Panc1 (cell line): ENCODE measurements around the gene FAM163A. TPM values are rescaled to one million over a fixed set of nuclear protein-coding genes. Genes with fewer than 3 reads are reported as not detected.

Source experiments
- ATAC-seq: fragments of 200-7000 bp; cut with Tn5 transposase; 2 replicates; pipeline ENCODE4 v1.9.1; 2020; ENCODE audit warnings: mild to moderate bottlenecking, moderate library complexity
- BruUV-seq: library from RNA; stranded (reverse); fragments of 400-500 nt; replicated peaks from 2 replicates; lab custom pipeline; 2021; lab: Mats Ljungman, UMichigan
- CTCF ChIA-PET: fragments of 300-600 bp; sonication (Branson Sonifier 250); formaldehyde crosslinking; loops from one replicate; lab custom pipeline; 2022; ENCODE audit warnings: antibody characterized with exemption; lab: Charles Lee
- POLR2A ChIA-PET: fragments of 300-600 bp; sonication (Branson Sonifier 250); formaldehyde crosslinking; loops from one replicate; lab custom pipeline; 2022; ENCODE audit warnings: antibody characterized with exemption; lab: Charles Lee
- DNase-seq: peaks from one replicate; pipeline ENCODE4 v3.0.0-alpha.2; 2010; ENCODE audit warnings: low read depth, low spot score
- H3K27ac ChIP-seq: 2 replicates; pipeline ENCODE4 v1.5.1; 2011; ENCODE audit warnings: mild to moderate bottlenecking, low read length, inconsistent platforms
- H3K27me3 ChIP-seq: fragments of 200-500 bp; sonication (Bioruptor generic); 2 replicates; pipeline ENCODE4 v1.6.0; 2014; ENCODE audit warnings: low read length, inconsistent platforms; ENCODE audit not compliant: control insufficient read depth, insufficient read depth
- H3K36me3 ChIP-seq: fragments of 200-500 bp; sonication (Bioruptor generic); 2 replicates; pipeline ENCODE4 v1.5.1; 2014; ENCODE audit warnings: inconsistent platforms, mild to moderate bottlenecking, low read length, moderate library complexity; ENCODE audit not compliant: control insufficient read depth, insufficient read depth
- H3K4me1 ChIP-seq: 2 replicates; pipeline ENCODE4 v1.5.1; 2011; ENCODE audit warnings: inconsistent platforms, mild to moderate bottlenecking, low read length, moderate library complexity; ENCODE audit not compliant: control insufficient read depth, insufficient read depth
- H3K4me3 ChIP-seq, 2 experiments: 2 replicates each; pipeline ENCODE4 v1.5.1; 2011 to 2012; ENCODE audit warnings: low read depth in 2 of 2, low read length in 2 of 2, mild to moderate bottlenecking in 2 of 2, inconsistent platforms in 1 of 2, moderate library complexity in 1 of 2
- H3K9me3 ChIP-seq: fragments of 200-500 bp; sonication (Bioruptor generic); 2 replicates; pipeline ENCODE4 v1.5.1; 2014; ENCODE audit warnings: low read depth, mild to moderate bottlenecking, inconsistent platforms, low read length, moderate library complexity; ENCODE audit not compliant: control insufficient read depth, insufficient read depth
- CTCF ChIP-seq: fragments of 450-650 bp; IDR thresholded peaks from 2 replicates; pipeline ENCODE4 v1.5.1; 2017; ENCODE audit warnings: mild to moderate bottlenecking
- POLR2AphosphoS5 ChIP-seq: IDR thresholded peaks from 2 replicates; pipeline ENCODE4 v1.6.1; 2012; ENCODE audit warnings: mild to moderate bottlenecking, low read depth, low read length, moderate library complexity
- REST ChIP-seq, 2 experiments: IDR thresholded peaks; 2 replicates each; pipeline ENCODE4 v1.6.1; 2011 to 2012; ENCODE audit warnings: low read depth in 2 of 2, control low read depth in 1 of 2, low read length in 1 of 2, mild to moderate bottlenecking in 1 of 2, moderate library complexity in 1 of 2; ENCODE audit not compliant: insufficient read depth in 1 of 2
- SIN3A ChIP-seq: IDR thresholded peaks from 2 replicates; pipeline ENCODE4 v1.6.1; 2012; ENCODE audit warnings: low read depth, mild to moderate bottlenecking, low read length, moderate library complexity, borderline replicate concordance; ENCODE audit not compliant: insufficient read depth
- TCF7L2 ChIP-seq: IDR thresholded peaks from 2 replicates; pipeline ENCODE4 v1.6.1; 2011; ENCODE audit warnings: mild to moderate bottlenecking, low read depth, low read length, inconsistent platforms
- in situ Hi-C: cut with HindIII; loops from 2 replicates; pipeline ENCODE4 v1.10.0; 2016; ENCODE audit warnings: low sequenced_read_pairs, low pct_unique_long_range_greater_than_20kb
- intact Hi-C: fragments of 100-400 bp; cut with micrococcal nuclease; formaldehyde crosslinking; loops from one replicate; pipeline ENCODE4 v1.10.0; 2022; ENCODE audit not compliant: unreplicated experiment
- total RNA-seq: library from RNA; stranded (reverse); gene quantifications from one replicate; pipeline ENCODE4 v1.2.1, GENCODE V29; 2021; ENCODE audit not compliant: unreplicated experiment

Gene FAM163A
- total RNA-seq, 1 experiment from 2014 or later, result not detected

- ChIA-PET CTCF (interaction anchor here (1.7 kb wide), 1 partner anchor 8 kb away, joined by 4 read pairs; no protein-coding TSS in a partner anchor), POLR2A (no interaction called here)
- intact Hi-C loops (no loop called here), in situ Hi-C loops (no loop called here)
- no peak for DNase-seq
- 0 out of 2 replicates have a peak, but pooled peaks cover 3% of the 10 kb centered on the region for H3K27me3 ChIP-seq
- BruUV-seq, result no TSS peak
- ATAC-seq, result no peak
- no peaks in the 10 kb centered on the region for H3K4me1 ChIP-seq
- no peaks in the 10 kb centered on the region for H3K36me3 ChIP-seq
- no peak for TF ChIP-seq TCF7L2
- no peak for TF ChIP-seq SIN3A
- no peak for TF ChIP-seq POLR2AphosphoS5
- TF ChIP-seq CTCF, result no peak
- no peak for TF ChIP-seq REST (IDR thresholded peaks at IDR 0.05; ENCODE audit: insufficient read depth in 1 of 2, low read depth in 2 of 2, low read length in 1 of 2)
- no peak overlapping the region for H3K27ac ChIP-seq
- no peak overlapping the region for H3K4me3 ChIP-seq
- H3K9me3 ChIP-seq, result no peaks in the 10 kb centered on the region
Observed at GRCh38 chr1:179806333-179806732, 63.2 kb downstream of the FAM163A start.

GRCh38 chr1:179807291-179807690, 64.2 kb downstream of the FAM163A start:
- H3K27ac ChIP-seq, result no peak overlapping the region
- ATAC-seq, result no peak
- CTCF ChIA-PET, result no interaction called here
- POLR2A ChIA-PET, result no interaction called here
- in situ Hi-C loops, result no loop called here
- no TSS peak for BruUV-seq
- no peaks in the 10 kb centered on the region for H3K9me3 ChIP-seq
- intact Hi-C loops, result no loop called here
- H3K4me3 ChIP-seq, result no peak overlapping the region
- no peaks in the 10 kb centered on the region for H3K4me1 ChIP-seq
- DNase-seq, result no peak
- H3K36me3 ChIP-seq, result no peaks in the 10 kb centered on the region
- TF ChIP-seq CTCF (no peak), REST (IDR thresholded peaks at IDR 0.05; ENCODE audit: insufficient read depth in 1 of 2, low read depth in 2 of 2, low read length in 1 of 2) (no peak), SIN3A (no peak), POLR2AphosphoS5 (no peak), TCF7L2 (no peak)
- 0 out of 2 replicates have a peak, but pooled peaks cover 2% of the 10 kb centered on the region for H3K27me3 ChIP-seq
